HEK293 (cell line): ENCODE data around the gene GMDS.

Source experiments
- CTCF ChIA-PET: fragments of 350-600 bp; formaldehyde crosslinking; extraction: SDS; loops from one replicate; lab custom pipeline; 2021; ENCODE audit warnings: antibody characterized with exemption; lab: Yijun Ruan, JAX
- POLR2A ChIA-PET: fragments of 300-600 bp; formaldehyde crosslinking; extraction: SDS; loops from one replicate; lab custom pipeline; 2020; ENCODE audit warnings: antibody characterized with exemption, inconsistent platforms; lab: Yijun Ruan, JAX
- H3K27ac ChIP-seq: fragments of 200-500 bp; sonication (Bioruptor generic); 2 replicates; pipeline ENCODE4 v1.5.1; 2014; ENCODE audit warnings: low read depth, low read length, control low read depth, inconsistent platforms; ENCODE audit errors: extremely low read depth
- H3K36me3 ChIP-seq, 2 experiments: fragments of 200-500 bp in 1 of 2; sonication (Bioruptor generic) in 1 of 2; 1 replicate in 1 of 2; 2 replicates in 1 of 2; pipeline ENCODE4 v1.5.1; 2014 to 2017; ENCODE audit warnings: inconsistent platforms in 2 of 2, low read length in 2 of 2; ENCODE audit not compliant: control insufficient read depth in 2 of 2, insufficient read depth in 1 of 2
- H3K4me1 ChIP-seq: fragments of 200-500 bp; sonication (Bioruptor generic); 2 replicates; pipeline ENCODE4 v1.5.1; 2014; ENCODE audit warnings: mild to moderate bottlenecking, low read length, inconsistent platforms; ENCODE audit not compliant: control insufficient read depth, insufficient read depth
- H3K4me3 ChIP-seq: 2 replicates; pipeline ENCODE4 v1.5.1; 2011; ENCODE audit warnings: low read depth, mild to moderate bottlenecking, control low read depth, low read length, moderate library complexity
- H3K9me3 ChIP-seq: fragments of 200-500 bp; sonication (Bioruptor generic); 2 replicates; pipeline ENCODE4 v1.5.1; 2014; ENCODE audit warnings: low read depth, low read length, inconsistent platforms; ENCODE audit not compliant: control insufficient read depth, insufficient read depth
- CTCF ChIP-seq: fragments of 450-650 bp; formaldehyde crosslinking; IDR thresholded peaks from 2 replicates; pipeline ENCODE4 v1.5.1; 2016; ENCODE audit warnings: missing biosample characterization, missing genetic modification characterization
- TRIM28 ChIP-seq: IDR thresholded peaks from 2 replicates; pipeline ENCODE4 v1.6.1; 2011; ENCODE audit warnings: low read length, control low read depth, borderline replicate concordance
- WT1 ChIP-seq: fragments of 450-650 bp; formaldehyde crosslinking; IDR thresholded peaks from 2 replicates; pipeline ENCODE4 v1.5.1; 2016; ENCODE audit warnings: missing biosample characterization, missing genetic modification characterization
- ZFHX2 ChIP-seq: fragments of 450-650 bp; formaldehyde crosslinking; conservative IDR thresholded peaks from 2 replicates; pipeline ENCODE4 v1.5.1; 2016; ENCODE audit warnings: missing biosample characterization, missing genetic modification characterization
- ZFP3 ChIP-seq: fragments of 450-650 bp; formaldehyde crosslinking; IDR thresholded peaks from 2 replicates; pipeline ENCODE4 v1.5.1; 2016; ENCODE audit warnings: low read depth, missing biosample characterization, missing genetic modification characterization
- ZIC2 ChIP-seq: fragments of 450-650 bp; formaldehyde crosslinking; IDR thresholded peaks from 2 replicates; pipeline ENCODE4 v1.5.1; 2016; ENCODE audit warnings: missing biosample characterization, missing genetic modification characterization
- ZNF148 ChIP-seq: fragments of 450-650 bp; formaldehyde crosslinking; IDR thresholded peaks from 2 replicates; pipeline ENCODE4 v1.5.0; 2017; ENCODE audit warnings: missing biosample characterization, missing genetic modification characterization, borderline replicate concordance
- ZNF157 ChIP-seq: fragments of 450-650 bp; formaldehyde crosslinking; IDR thresholded peaks from 2 replicates; pipeline ENCODE4 v1.5.1; 2016; ENCODE audit warnings: missing biosample characterization, missing genetic modification characterization
- ZNF202 ChIP-seq: fragments of 450-650 bp; formaldehyde crosslinking; IDR thresholded peaks from 2 replicates; pipeline ENCODE4 v1.5.1; 2016; ENCODE audit warnings: missing biosample characterization, missing genetic modification characterization, borderline replicate concordance
- ZNF239 ChIP-seq: fragments of 450-650 bp; formaldehyde crosslinking; IDR thresholded peaks from 2 replicates; pipeline ENCODE4 v1.5.1; 2016; ENCODE audit warnings: missing biosample characterization, missing genetic modification characterization
- ZNF280C ChIP-seq: fragments of 450-650 bp; formaldehyde crosslinking; IDR thresholded peaks from 2 replicates; pipeline ENCODE4 v1.5.1; 2016; ENCODE audit warnings: missing biosample characterization, missing genetic modification characterization
- ZNF324 ChIP-seq: fragments of 450-650 bp; formaldehyde crosslinking; IDR thresholded peaks from 2 replicates; pipeline ENCODE4 v1.5.1; 2016; ENCODE audit warnings: missing biosample characterization, missing genetic modification characterization
- ZNF362 ChIP-seq: fragments of 450-650 bp; formaldehyde crosslinking; IDR thresholded peaks from 2 replicates; pipeline ENCODE4 v1.5.1; 2016; ENCODE audit warnings: missing biosample characterization, missing genetic modification characterization
- ZNF48 ChIP-seq: fragments of 450-650 bp; formaldehyde crosslinking; IDR thresholded peaks from 2 replicates; pipeline ENCODE4 v1.5.1; 2016; ENCODE audit warnings: missing biosample characterization, missing genetic modification characterization
- ZNF623 ChIP-seq: fragments of 450-650 bp; formaldehyde crosslinking; IDR thresholded peaks from 2 replicates; pipeline ENCODE4 v1.5.1; 2016; ENCODE audit warnings: missing biosample characterization, missing genetic modification characterization
- ZNF624 ChIP-seq: fragments of 450-650 bp; formaldehyde crosslinking; IDR thresholded peaks from 2 replicates; pipeline ENCODE4 v1.5.1; 2017; ENCODE audit warnings: missing biosample characterization, missing genetic modification characterization
- ZNF768 ChIP-seq: fragments of 450-650 bp; formaldehyde crosslinking; IDR thresholded peaks from 2 replicates; pipeline ENCODE4 v1.5.1; 2018; ENCODE audit warnings: missing biosample characterization, mild to moderate bottlenecking, missing genetic modification characterization

Gene GMDS

GRCh38 chr6:1619673-1620503 is 625.5 kb downstream of the GMDS start:
- Histone ChIP-seq H3K36me3 (peaks cover 0 to 47% of the 10 kb centered on the region in 2 experiments; a peak in 1 of 3 replicates), H3K9me3 (no peaks in the 10 kb centered on the region), H3K4me3 (no peak overlapping the region), H3K27ac (no peak overlapping the region; the same call in 1 of the 2 replicates), H3K4me1 (peaks cover 30% of the 10 kb centered on the region)
- ChIA-PET CTCF (interaction anchor here (0.7 kb wide), 1 partner anchor 62 kb away, joined by 3 read pairs; no protein-coding TSS in a partner anchor), POLR2A (no interaction called here)
- TF ChIP-seq WT1 (tag by site-specific recombination) (no peak), ZNF202 (tag by site-specific recombination) (peak; percentile 77; the same call in 1 of the 2 replicates), ZNF48 (tag by site-specific recombination) (no peak)

GRCh38 chr6:1619098-1619672 is 626.2 kb downstream of the GMDS start:
- Histone ChIP-seq H3K27ac (no peak overlapping the region), H3K4me1 (peaks cover 28% of the 10 kb centered on the region), H3K36me3 (peaks cover 0 to 52% of the 10 kb centered on the region in 2 experiments; a peak in 1 of 3 replicates), H3K9me3 (no peaks in the 10 kb centered on the region), H3K4me3 (no peak overlapping the region)
- ChIA-PET CTCF (interaction anchor here (0.7 kb wide), 1 partner anchor 62 kb away, joined by 3 read pairs; no protein-coding TSS in a partner anchor), POLR2A (no interaction called here)
- TF ChIP-seq ZFHX2 (tag by site-specific recombination), result no peak
- TF ChIP-seq ZNF624 (tag by site-specific recombination), result no peak
- TF ChIP-seq TRIM28, result no peak
- TF ChIP-seq ZIC2, result no peak
- no peak for TF ChIP-seq ZNF239 (tag by site-specific recombination)
- TF ChIP-seq CTCF (tag by site-specific recombination), result no peak
- TF ChIP-seq ZNF280C, result no peak
- TF ChIP-seq ZNF157 (tag by site-specific recombination), result no peak
- no peak for TF ChIP-seq ZNF768 (tag by site-specific recombination)
- no peak for TF ChIP-seq ZNF362 (tag by site-specific recombination)
- no peak for TF ChIP-seq ZNF623 (tag by site-specific recombination)
- TF ChIP-seq ZNF148 (tag by site-specific recombination), result no peak
- TF ChIP-seq ZNF324 (tag by site-specific recombination), result no peak
- no peak for TF ChIP-seq ZFP3
